Lung (tissue), 12 donors: Measurements from ENCODE around the gene CUBN. TPM values are rescaled to one million over a fixed set of nuclear protein-coding genes. Genes with fewer than 3 reads are reported as not detected.

Experiments used
- ATAC-seq: fragments of 200-7000 bp; cut with Tn5 transposase; one replicate; pipeline ENCODE4 v1.9.1; 2020; ENCODE audit warnings: moderate number of reproducible peaks; ENCODE audit not compliant: insufficient read depth, low FRiP score
- DNase-seq, 3 donors: peaks; one replicate each; pipeline ENCODE4 v3.0.0-alpha.2; 2013 to 2017
- H3K27ac ChIP-seq, 2 donors: one replicate each; pipeline ENCODE4 v1.5.1; 2013; ENCODE audit warnings: mild to moderate bottlenecking in 2 of 2, moderate library complexity in 2 of 2, control low read depth in 1 of 2, inconsistent platforms in 1 of 2, low read depth in 1 of 2, low read length in 1 of 2
- H3K27me3 ChIP-seq, 3 donors: one replicate each; pipeline ENCODE4 v1.5.1; 2013; ENCODE audit warnings: low read length in 2 of 3; ENCODE audit not compliant: control insufficient read depth in 3 of 3, insufficient read depth in 3 of 3
- H3K36me3 ChIP-seq, 4 donors: one replicate each; pipeline ENCODE4 v1.5.1; 2013; ENCODE audit warnings: low read length in 4 of 4, mild to moderate bottlenecking in 1 of 4, moderate library complexity in 1 of 4; ENCODE audit not compliant: control insufficient read depth in 4 of 4, insufficient read depth in 4 of 4
- H3K4me1 ChIP-seq, 5 donors: one replicate each; pipeline ENCODE4 v1.5.1; 2013; ENCODE audit warnings: low read length in 5 of 5, mild to moderate bottlenecking in 2 of 5, moderate library complexity in 1 of 5; ENCODE audit not compliant: control insufficient read depth in 5 of 5, insufficient read depth in 5 of 5
- H3K4me3 ChIP-seq: one replicate; pipeline ENCODE4 v1.5.1; 2013; ENCODE audit warnings: mild to moderate bottlenecking, control low read depth, moderate library complexity
- H3K9ac ChIP-seq, 2 donors: one replicate each; pipeline ENCODE4 v1.5.1; 2013; ENCODE audit warnings: low read length in 2 of 2, control low read depth in 1 of 2; ENCODE audit not compliant: insufficient read depth in 1 of 2
- H3K9me3 ChIP-seq, 4 donors: one replicate each; pipeline ENCODE4 v1.5.1; 2013; ENCODE audit warnings: low read length in 3 of 4, mild to moderate bottlenecking in 1 of 4, moderate library complexity in 1 of 4; ENCODE audit not compliant: control insufficient read depth in 4 of 4, insufficient read depth in 3 of 4
- CTCF ChIP-seq: IDR thresholded peaks from 2 replicates; pipeline ENCODE4 v1.5.1; 2012; ENCODE audit warnings: mild to moderate bottlenecking; ENCODE audit errors: control extremely low read depth, extremely low read depth
- WGBS, 2 donors: extraction: QIAGEN DNeasy Blood & Tissue Kit; methylation state at CpG; one replicate each; pipeline ENCODE4 v1.1.7; 2013; 5-methylcytosine and 5-hydroxymethylcytosine counted together
- polyA plus RNA-seq, 2 donors: library from polyadenylated mRNA; stranded (reverse); fragments of 200-250 nt; gene quantifications; one replicate each; pipeline ENCODE4 v1.2.1, GENCODE V29; 2013
- total RNA-seq, 2 donors: library from RNA; depleted of rRNA in 1 of 2; stranded (reverse); fragments of >200 nt in 1 of 2; gene quantifications; one replicate each; pipeline ENCODE4 v1.2.1, GENCODE V29; 2014 to 2021
- donor health status: control.
- donor health status: control.
- donor health status: Bipolar disorder and iron deficiency.
- donor health status: healthy.
- donor health status: DM: yes; HTN: yes; CAD: no.

The CUBN gene
- total and polyA plus RNA-seq, 4 donors, result 0.33 to 5.1 (median 1.0) TPM

GRCh38 chr10:16947069-16947468 is 182.5 kb downstream of the CUBN start:
- 82 to 92% methylated on average over 5 of the region's 5 CpGs for WGBS, 2 donors

GRCh38 chr10:16945593-16945992 is 184.0 kb downstream of the CUBN start:
- Histone ChIP-seq H3K4me1 (peaks cover 0 to 9% (median 0%) of the 10 kb centered on the region in 5 donors), H3K36me3 (no peaks in the 10 kb centered on the region), H3K27ac (no peak overlapping the region), H3K4me3 (no peak overlapping the region), H3K27me3 (no peaks in the 10 kb centered on the region), H3K9ac (no peak overlapping the region), H3K9me3 (no peaks in the 10 kb centered on the region)
- no peak for TF ChIP-seq CTCF
- DNase-seq (no peak), ATAC-seq (no peak)
- WGBS, 2 donors, result 75 to 92% methylated on average over 4 of the region's 4 CpGs

More at GRCh38 chr10:16947069-16947468, 182.5 kb downstream of the CUBN start:
- H3K4me3 ChIP-seq, result no peak overlapping the region
- TF ChIP-seq CTCF, result no peak
- H3K36me3 ChIP-seq, result no peaks in the 10 kb centered on the region
- no peaks in the 10 kb centered on the region for H3K27me3 ChIP-seq
- DNase-seq (no peak), ATAC-seq (no peak)
- no peak overlapping the region for H3K27ac ChIP-seq
- no peaks in the 10 kb centered on the region for H3K9me3 ChIP-seq
- H3K9ac ChIP-seq, result no peak overlapping the region
- H3K4me1 ChIP-seq, result peaks cover 0 to 23% (median 1%) of the 10 kb centered on the region in 5 donors

GRCh38 chr10:16944986-16945385 is 184.6 kb downstream of the CUBN start:
- WGBS, 2 donors, result 90 to 93% methylated on average over 1 of the region's 1 CpG
- Histone ChIP-seq H3K9ac (no peak overlapping the region), H3K27me3 (no peaks in the 10 kb centered on the region), H3K4me1 (peaks cover 0 to 5% (median 0%) of the 10 kb centered on the region in 5 donors), H3K36me3 (no peaks in the 10 kb centered on the region), H3K27ac (no peak overlapping the region), H3K4me3 (no peak overlapping the region), H3K9me3 (no peaks in the 10 kb centered on the region)
- DNase-seq (no peak), ATAC-seq (no peak)
- TF ChIP-seq CTCF, result no peak

- TF ChIP-seq CTCF, result no peak
- H3K4me1 ChIP-seq, result no peaks in the 10 kb centered on the region
- H3K27me3 ChIP-seq, result no peaks in the 10 kb centered on the region
- 62 to 69% methylated on average over 4 of the region's 4 CpGs for WGBS, 2 donors
- H3K36me3 ChIP-seq, result no peaks in the 10 kb centered on the region
- H3K27ac ChIP-seq, result peak overlapping the region in 1 of 2 donors; percentile 21
- DNase-seq (peak in 2 of 3 donors; percentile 33 to 59), ATAC-seq (no peak)
- H3K4me3 ChIP-seq, result no peak overlapping the region
- no peak overlapping the region for H3K9ac ChIP-seq
- no peaks in the 10 kb centered on the region for H3K9me3 ChIP-seq
Measured at GRCh38 chr10:16944402-16944801, 185.2 kb downstream of the CUBN start.
